ENCODE results near the gene EPHA6. TPM values are rescaled to one million over a fixed set of nuclear protein-coding genes. Genes with fewer than 3 reads are reported as not detected.

EPHA6 gene
- total and polyA plus RNA-seq, 10 of the 15 experiments (the other 5 are each of a cell fraction or from before 2014, with no cell fraction given), result not detected

GRCh38 chr3:96796101-96796500 lies 18.3 kb upstream of the EPHA6 start (continued):
- no peak for TF ChIP-seq ZNF592 (IDR thresholded peaks at IDR 0.05)

- ChIA-PET POLR2A (interaction anchor here (0.6 kb wide), 1 partner anchor 13 kb away, joined by 7 read pairs; no protein-coding TSS in a partner anchor), CTCF (no interaction called here), RAD21 (ENCODE audit: unreplicated experiment) (no interaction called here), SMC1A (ENCODE audit: uncharacterized antibody, unreplicated experiment) (no interaction called here)
- Histone ChIP-seq H2AFZ (ENCODE audit: control insufficient read depth, low read depth, low read length) (no peak overlapping the region), H3K4me3 (no peak overlapping the region), H3K79me2 (ENCODE audit: control insufficient read depth, insufficient read depth, low read length) (no peaks in the 10 kb centered on the region), H3K27me3 (replicated peaks in 1 of 2; ENCODE audit: control insufficient read depth in 2 of 2, insufficient read depth in 2 of 2, low read length in 1 of 2) (no peaks in the 10 kb centered on the region), H3K4me1 (ENCODE audit: control insufficient read depth, insufficient read depth, low read length) (no peaks in the 10 kb centered on the region), H4K20me1 (ENCODE audit: control insufficient read depth, insufficient read depth) (no peaks in the 10 kb centered on the region), H3K4me2 (ENCODE audit: control insufficient read depth, insufficient read depth) (no peak overlapping the region), H3K9ac (ENCODE audit: control insufficient read depth, insufficient read depth, low read length) (no peak overlapping the region), H3K9me3 (replicated peaks; ENCODE audit: control insufficient read depth, insufficient read depth, low read length) (no peaks in the 10 kb centered on the region), H3K36me3 (ENCODE audit: control insufficient read depth in 2 of 2, insufficient read depth in 2 of 2, low read length in 1 of 2) (no peaks in the 10 kb centered on the region), H3K27ac (ENCODE audit: control insufficient read depth, insufficient read depth) (no peak overlapping the region)
- in situ Hi-C loops (cut with MboI), result no loop called here
- ATAC-seq, result no peak
- WGBS (ENCODE audit: insufficient coverage, insufficient replicate concordance, low lambda C conversion rate, missing lambda C conversion rate), result 71% methylated on average over 1 of the region's 1 CpG
- no TSS peak for BruUV-seq (replicated peaks)
- no peak for DNase-seq (ENCODE audit: low read depth, low spot score)
- no peak for FAIRE-seq
- intact Hi-C loops (cut with micrococcal nuclease; ENCODE audit: unreplicated experiment), result no loop called here
- TF ChIP-seq FOXM1 (IDR thresholded peaks at IDR 0.05; ENCODE audit: low read depth, low read length) (no peak), SPI1 (IDR thresholded peaks at IDR 0.05; ENCODE audit: borderline replicate concordance, insufficient read depth, low read depth, low read length) (no peak), TCF3 (IDR thresholded peaks at IDR 0.05; ENCODE audit: borderline replicate concordance, insufficient read depth, low read depth, low read length) (no peak), IRF5 (IDR thresholded peaks at IDR 0.05; ENCODE audit: borderline replicate concordance) (no peak), HDAC2 (IDR thresholded peaks at IDR 0.05) (no peak), TAF1 (IDR thresholded peaks at IDR 0.05; ENCODE audit: borderline replicate concordance, low read depth, low read length) (no peak), ATF2 (IDR thresholded peaks at IDR 0.05; ENCODE audit: low read length) (no peak), POLR2AphosphoS2 (IDR thresholded peaks at IDR 0.05; ENCODE audit: low read depth, low read length) (no peak), HSF1 (IDR thresholded peaks at IDR 0.05; ENCODE audit: low read depth, low read length) (no peak), YY1 (IDR thresholded peaks at IDR 0.05; ENCODE audit: low read depth, low read length) (no peak), MEF2B (IDR thresholded peaks at IDR 0.05; ENCODE audit: partially characterized antibody, poor library complexity, severe bottlenecking) (no peak), RFX5 (IDR thresholded peaks at IDR 0.05; ENCODE audit: low read depth, low read length) (no peak), IRF3 (IDR thresholded peaks at IDR 0.05) (no peak)
Measured at GRCh38 chr3:96803870-96804269, 10.5 kb upstream of the EPHA6 start.

All from GM12878 (cell line).